ENCODE data around the gene CORO2B. TPM values are rescaled to one million over a fixed set of nuclear protein-coding genes. Genes with fewer than 3 reads are reported as not detected.

CORO2B gene
- total RNA-seq, 1 donor from 2014 or later, result 0.12 TPM

Other genes with a start within 250 kb of the CORO2B start
- 0.48 TPM for gene ITGA11, start 146.8 kb upstream of the CORO2B start, total RNA-seq
- 58.9 TPM for gene ANP32A, start 241.9 kb downstream of the CORO2B start, total RNA-seq